Body of pancreas (tissue), 4 donors: Measurements from ENCODE around the gene NELFB.

ENCODE experiments used
- CTCF ChIP-seq, 7 experiments: fragments of 450-650 bp in 4 of 7; fragments of 200-600 bp in 3 of 7; sonication (generic) in 3 of 7; IDR thresholded peaks; one replicate each; pipeline ENCODE4 v1.5.1; 2016 to 2019; ENCODE audit warnings: antibody characterized with exemption in 7 of 7
- POLR2A ChIP-seq, 3 donors: fragments of 450-650 bp; IDR thresholded peaks; one replicate each; pipeline ENCODE4 v1.6.1; 2016; ENCODE audit warnings: antibody characterized with exemption in 3 of 3, mild to moderate bottlenecking in 2 of 3

DNA sequence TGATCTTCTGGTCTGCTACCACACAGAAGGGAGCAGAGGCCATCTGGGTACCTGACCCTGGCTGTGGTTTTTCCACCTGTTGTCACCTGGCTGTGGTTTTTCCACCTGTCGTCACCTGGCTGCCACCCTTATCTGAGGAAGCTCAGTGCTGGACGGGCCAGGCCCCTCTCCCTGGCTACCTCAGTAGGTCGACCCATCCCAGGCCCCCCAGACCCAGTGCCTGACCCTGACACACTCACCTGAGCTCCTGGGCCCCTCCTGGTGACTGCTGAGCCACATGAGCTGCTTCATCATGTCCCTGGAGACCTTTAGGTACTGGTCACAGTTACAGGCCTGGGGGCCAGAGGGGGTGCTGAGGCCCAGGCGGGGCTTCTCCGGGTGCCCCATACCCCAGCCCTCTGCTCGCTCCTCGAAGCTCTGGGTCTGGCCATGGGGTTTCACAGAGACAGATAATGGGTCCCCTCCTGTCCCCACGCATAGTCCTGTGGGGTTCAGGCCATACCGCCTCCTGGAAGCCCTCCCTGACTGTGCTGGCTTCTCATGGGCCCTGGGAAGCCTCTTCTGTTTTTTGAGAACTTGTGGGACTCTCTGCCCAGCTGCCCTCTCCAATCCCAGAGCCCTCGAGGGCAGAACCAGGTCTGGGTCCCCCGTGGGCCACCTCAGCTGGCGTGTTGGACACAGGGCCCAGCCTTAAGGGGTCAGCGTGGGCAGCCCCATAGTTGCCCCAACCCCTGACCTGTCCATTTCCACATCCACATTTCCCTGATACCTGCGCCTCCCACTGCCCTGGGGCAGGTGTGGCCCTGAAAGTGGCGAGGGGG lies 54.5 kb downstream of the NELFB start:
- TF ChIP-seq CTCF (IDR thresholded peaks at IDR 0.05), result no peak
- TF ChIP-seq POLR2A (IDR thresholded peaks at IDR 0.05), result no peak
